Fibroblast of lung (primary cell): ENCODE measurements around the gene UBXN6.

Experiments
- CTCF ChIP-seq, 2 donors: IDR thresholded peaks in 1 of 2; conservative IDR thresholded peaks in 1 of 2; 1 replicate in 1 of 2; 2 replicates in 1 of 2; pipeline ENCODE4 v1.5.1; 2011 to 2012; ENCODE audit warnings: low read length in 2 of 2, control low read depth in 1 of 2, inconsistent platforms in 1 of 2, low read depth in 1 of 2, mild to moderate bottlenecking in 1 of 2
- EZH2 ChIP-seq: IDR thresholded peaks from 2 replicates; pipeline ENCODE4 v1.5.1; 2012; ENCODE audit warnings: low read length, control low read depth, mild to moderate bottlenecking; ENCODE audit errors: missing control alignments

GRCh38 chr19:4504297-4504701, 46.7 kb upstream of the UBXN6 start:
- TF ChIP-seq CTCF (conservative IDR thresholded peaks at IDR 0.05 in 1 of 2, IDR thresholded peaks at IDR 0.05 in 1 of 2; ENCODE audit: low read depth in 1 of 2, low read length in 2 of 2) (no peak), EZH2 (no peak)
